Left hindlimb (tissue), 1 donor: ENCODE results near the gene LATS1.
"Not testable (repeated sequence)": the region's sequence is repeated elsewhere in the genome, so short reads cannot be mapped to it uniquely, and the experiment has no call there.

ENCODE experiments used
- DNase-seq: peaks from one replicate; pipeline ENCODE4 v3.0.0-alpha.2; 2018

Gene LATS1

GRCh38 chr6:149728499-149729234 is 10.8 kb upstream of the LATS1 start:
- no peak for DNase-seq

GRCh38 chr6:149727793-149728498 is 10.0 kb upstream of the LATS1 start:
- no peak for DNase-seq

GRCh38 chr6:149725785-149726184 is 7.9 kb upstream of the LATS1 start:
- DNase-seq: no peak

- no peak for DNase-seq
Measured at GRCh38 chr6:149723771-149724417, 6.0 kb upstream of the LATS1 start.

GRCh38 chr6:149723262-149723661 is 5.4 kb upstream of the LATS1 start:
- DNase-seq: no peak

- no peak for DNase-seq
Measured at GRCh38 chr6:149719531-149719930, 1.6 kb upstream of the LATS1 start.

- no peak for DNase-seq
Measured at GRCh38 chr6:149717255-149717587, 680 bp downstream of the LATS1 start.

- DNase-seq: no peak
Measured at GRCh38 chr6:149716181-149716963, 1.5 kb downstream of the LATS1 start.

- DNase-seq: no peak
Measured at GRCh38 chr6:149714442-149714841, 3.5 kb downstream of the LATS1 start.

- DNase-seq: no peak
Measured at GRCh38 chr6:149711711-149712110, 6.2 kb downstream of the LATS1 start.

GRCh38 chr6:149701714-149702113 is 16.2 kb downstream of the LATS1 start:
- no peak for DNase-seq

GRCh38 chr6:149699150-149699549 is 18.8 kb downstream of the LATS1 start:
- no peak for DNase-seq

- DNase-seq: no peak
Measured at GRCh38 chr6:149698175-149698574, 19.7 kb downstream of the LATS1 start.

GRCh38 chr6:149696901-149697300 is 21.0 kb downstream of the LATS1 start:
- DNase-seq: no peak

- no peak for DNase-seq
Measured at GRCh38 chr6:149694921-149695320, 23.0 kb downstream of the LATS1 start.

- no peak for DNase-seq
Measured at GRCh38 chr6:149691201-149691600, 26.7 kb downstream of the LATS1 start.

GRCh38 chr6:149686230-149686629 is 31.7 kb downstream of the LATS1 start:
- DNase-seq: no peak

- DNase-seq: no peak
Measured at GRCh38 chr6:149683256-149683859, 34.5 kb downstream of the LATS1 start.

- not testable (repeated sequence) for DNase-seq
Measured at GRCh38 chr6:149681845-149682244, 36.1 kb downstream of the LATS1 start.

GRCh38 chr6:149681209-149681608 is 36.7 kb downstream of the LATS1 start:
- DNase-seq: no peak

- no peak for DNase-seq
Measured at GRCh38 chr6:149680503-149680902, 37.4 kb downstream of the LATS1 start.

GRCh38 chr6:149672265-149672664 is 45.6 kb downstream of the LATS1 start:
- DNase-seq: not testable (repeated sequence)

- DNase-seq: no peak
Measured at GRCh38 chr6:149660028-149660427, 57.9 kb downstream of the LATS1 start.
